ENCODE results near the gene TXK.

GRCh38 chr4:48049483-48049882 lies 84.6 kb downstream of the TXK start:
- TF ChIP-seq EZH2 (IDR thresholded peaks at IDR 0.05; ENCODE audit: insufficient read depth, poor library complexity, severe bottlenecking) (no peak), EZH2phosphoT487 (IDR thresholded peaks at IDR 0.05; ENCODE audit: insufficient read depth, low read depth) (no peak)

Data from GM23248 (cell line).